H9 (cell line): ENCODE results near the gene BLOC1S5. TPM values are rescaled to one million over a fixed set of nuclear protein-coding genes. Genes with fewer than 3 reads are reported as not detected.

ENCODE experiments used
- DNase-seq: peaks from one replicate; pipeline ENCODE4 v3.0.0-alpha.2; 2017
- H2AFZ ChIP-seq: one replicate; pipeline ENCODE4 v1.6.1; 2013; ENCODE audit warnings: mild to moderate bottlenecking, low read length, control low read depth, moderate library complexity
- H2AK5ac ChIP-seq: 2 replicates; pipeline ENCODE4 v1.6.1; 2013; ENCODE audit warnings: low read length, control low read depth, mixed read lengths; ENCODE audit not compliant: insufficient read length
- H2BK120ac ChIP-seq: one replicate; pipeline ENCODE4 v1.6.1; 2013; ENCODE audit warnings: low read depth, mild to moderate bottlenecking, low read length, control low read depth, inconsistent platforms; ENCODE audit not compliant: poor library complexity, severe bottlenecking
- H2BK12ac ChIP-seq: 2 replicates; pipeline ENCODE4 v1.6.1; 2013; ENCODE audit warnings: low read length, control low read depth, mixed read lengths, low read depth; ENCODE audit not compliant: insufficient read length
- H2BK15ac ChIP-seq: 2 replicates; pipeline ENCODE4 v1.6.1; 2013; ENCODE audit warnings: low read depth, low read length, control low read depth
- H2BK20ac ChIP-seq: one replicate; pipeline ENCODE4 v1.6.1; 2013; ENCODE audit warnings: low read depth, mild to moderate bottlenecking, low read length, control low read depth, inconsistent platforms; ENCODE audit not compliant: poor library complexity, severe bottlenecking
- H2BK5ac ChIP-seq: 2 replicates; pipeline ENCODE4 v1.6.1; 2013; ENCODE audit warnings: low read length, control low read depth, mixed read lengths; ENCODE audit not compliant: insufficient read length
- H3K14ac ChIP-seq: 2 replicates; pipeline ENCODE4 v1.6.1; 2013; ENCODE audit warnings: low read length, control low read depth; ENCODE audit not compliant: insufficient read depth
- H3K18ac ChIP-seq: 2 replicates; pipeline ENCODE4 v1.6.1; 2013; ENCODE audit warnings: low read depth, mild to moderate bottlenecking, mixed read lengths, low read length, control low read depth; ENCODE audit not compliant: insufficient read length
- H3K23ac ChIP-seq: 2 replicates; pipeline ENCODE4 v1.6.1; 2013; ENCODE audit warnings: low read length, control low read depth, mixed read lengths, low read depth; ENCODE audit not compliant: insufficient read length
- H3K23me2 ChIP-seq: 2 replicates; pipeline ENCODE4 v1.6.1; 2013; ENCODE audit warnings: low read depth, mild to moderate bottlenecking, mixed read lengths, low read length, control low read depth; ENCODE audit not compliant: insufficient read length, poor library complexity, severe bottlenecking
- H3K27ac ChIP-seq: 2 replicates; pipeline ENCODE4 v1.5.1; 2013; ENCODE audit warnings: low read length, control low read depth, mixed read lengths, low read depth; ENCODE audit not compliant: insufficient read length
- H3K27me3 ChIP-seq: 2 replicates; pipeline ENCODE4 v1.6.1; 2013; ENCODE audit warnings: low read length, control low read depth, inconsistent platforms; ENCODE audit not compliant: insufficient read depth
- H3K4ac ChIP-seq: 2 replicates; pipeline ENCODE4 v1.6.1; 2013; ENCODE audit warnings: low read depth, mild to moderate bottlenecking, control low read depth, inconsistent platforms, low read length, moderate library complexity
- H3K4me1 ChIP-seq: 2 replicates; pipeline ENCODE4 v1.6.1; 2013; ENCODE audit warnings: low read length, control low read depth, inconsistent platforms; ENCODE audit not compliant: insufficient read depth
- H3K4me2 ChIP-seq: 2 replicates; pipeline ENCODE4 v1.6.1; 2013; ENCODE audit warnings: low read length, control low read depth, mixed read lengths; ENCODE audit not compliant: insufficient read length, insufficient read depth
- H3K56ac ChIP-seq: 2 replicates; pipeline ENCODE4 v1.6.1; 2013; ENCODE audit warnings: low read depth, mild to moderate bottlenecking, mixed read lengths, low read length, control low read depth; ENCODE audit not compliant: insufficient read length
- H3K79me1 ChIP-seq: 2 replicates; pipeline ENCODE4 v1.6.1; 2013; ENCODE audit warnings: low read depth, mild to moderate bottlenecking, moderate library complexity, low read length, control low read depth, inconsistent platforms; ENCODE audit not compliant: insufficient read depth, poor library complexity, severe bottlenecking
- H3K79me2 ChIP-seq: 2 replicates; pipeline ENCODE4 v1.6.1; 2013; ENCODE audit warnings: low read length, control low read depth, inconsistent platforms; ENCODE audit not compliant: insufficient read depth
- H3K9ac ChIP-seq: 2 replicates; pipeline ENCODE4 v1.6.1; 2013; ENCODE audit warnings: low read length, control low read depth, mixed read lengths; ENCODE audit not compliant: insufficient read length; ENCODE audit errors: extremely low read depth
- H3K9me3 ChIP-seq: one replicate; pipeline ENCODE4 v1.6.1; 2013; ENCODE audit warnings: low read depth, low read length, inconsistent platforms; ENCODE audit not compliant: control insufficient read depth
- H3T11ph ChIP-seq: one replicate; pipeline ENCODE4 v1.6.1; 2013; ENCODE audit warnings: mild to moderate bottlenecking, low read length, control low read depth, inconsistent platforms
- H4K20me1 ChIP-seq: one replicate; pipeline ENCODE4 v1.6.1; 2013; ENCODE audit not compliant: control insufficient read depth, insufficient read length, insufficient read depth
- H4K5ac ChIP-seq: 2 replicates; pipeline ENCODE4 v1.6.1; 2013; ENCODE audit warnings: low read depth, mild to moderate bottlenecking, mixed read lengths, low read length, control low read depth; ENCODE audit not compliant: insufficient read length
- H4K8ac ChIP-seq: replicated peaks from 2 replicates; pipeline ENCODE4 v1.6.1; 2013; ENCODE audit warnings: low read length, control low read depth, mixed read lengths, low read depth; ENCODE audit not compliant: insufficient read length
- H4K91ac ChIP-seq: 2 replicates; pipeline ENCODE4 v1.6.1; 2013; ENCODE audit warnings: low read depth, mild to moderate bottlenecking, moderate library complexity, mixed read lengths, low read length, control low read depth; ENCODE audit not compliant: insufficient read length
- H3K27ac Mint-ChIP-seq, 3 experiments: 2 replicates in 2 of 3; 3 replicates in 1 of 3; pipeline ENCODE4 v1.8.0; 2020 to 2021; ENCODE audit warnings: mixed read lengths in 3 of 3, mild to moderate bottlenecking in 1 of 3, moderate library complexity in 1 of 3
- H3K27me3 Mint-ChIP-seq: 2 replicates; pipeline ENCODE4 v1.8.0; 2021; ENCODE audit warnings: low read depth, mild to moderate bottlenecking, moderate library complexity, mixed read lengths
- H3K36me3 Mint-ChIP-seq, 3 experiments: 2 replicates in 2 of 3; 3 replicates in 1 of 3; pipeline ENCODE4 v1.8.0; 2020 to 2021; ENCODE audit warnings: low read depth in 3 of 3, mixed read lengths in 3 of 3; ENCODE audit not compliant: insufficient read depth in 1 of 3
- H3K4me1 Mint-ChIP-seq, 2 experiments: 2 replicates each; pipeline ENCODE4 v1.8.0; 2020; ENCODE audit warnings: mixed read lengths in 2 of 2
- H3K4me3 Mint-ChIP-seq, 2 experiments: 2 replicates in 1 of 2; 3 replicates in 1 of 2; pipeline ENCODE4 v1.8.0; 2020 to 2021; ENCODE audit warnings: mild to moderate bottlenecking in 2 of 2, mixed read lengths in 2 of 2, moderate library complexity in 1 of 2
- H3K9me3 Mint-ChIP-seq, 2 experiments: 2 replicates in 1 of 2; 3 replicates in 1 of 2; pipeline ENCODE4 v1.8.0; 2020; ENCODE audit warnings: mild to moderate bottlenecking in 2 of 2, mixed read lengths in 2 of 2, moderate library complexity in 1 of 2
- CTCF ChIP-seq: fragments of 200-600 bp; sonication (generic); conservative IDR thresholded peaks from 3 replicates; pipeline ENCODE4 v1.8.0; 2021; ENCODE audit warnings: antibody characterized with exemption, mild to moderate bottlenecking
- WGBS: extraction: QIAGEN DNeasy Blood & Tissue Kit; methylation state at CpG from one replicate; pipeline ENCODE4 v1.1.7; 2013; ENCODE audit warnings: missing lambda C conversion rate, low lambda C conversion rate, mixed read lengths; ENCODE audit not compliant: insufficient read length; ENCODE audit errors: extremely low coverage; 5-methylcytosine and 5-hydroxymethylcytosine counted together
- total RNA-seq: library from RNA; stranded (reverse); gene quantifications from 2 replicates; pipeline ENCODE4 v1.2.1, GENCODE V29; 2021

BLOC1S5 gene
- total RNA-seq, 1 experiment from 2014 or later: 15.6 TPM

GRCh38 chr6:8100159-8100854 lies 36.1 kb upstream of the BLOC1S5 start:
- Mint-ChIP-seq H3K27ac (peak overlapping the region in 2 of 3 experiments; percentile 36 to 58; a peak in 3 of 7 replicates), H3K36me3 (peaks cover 26 to 33% (median 32%) of the 10 kb centered on the region in 3 experiments), H3K27me3 (no peaks in the 10 kb centered on the region), H3K9me3 (no peaks in the 10 kb centered on the region; a peak in 2 of 5 replicates), H3K4me3 (peak overlapping the region; percentile 47 to 67), H3K4me1 (peaks cover 17 to 26% of the 10 kb centered on the region in 2 experiments)
- no peaks in the 10 kb centered on the region; the same call in 1 of the 2 replicates for H3K27me3 ChIP-seq
- TF ChIP-seq CTCF: no peak
- H4K5ac ChIP-seq: no peak overlapping the region
- H3K23me2 ChIP-seq: no peaks in the 10 kb centered on the region
- H2BK15ac ChIP-seq: no peak overlapping the region
- no peak overlapping the region for H3T11ph ChIP-seq
- H2AFZ ChIP-seq: no peak overlapping the region
- no peak overlapping the region for H3K4ac ChIP-seq
- H4K8ac ChIP-seq: no peak overlapping the region
- H3K9ac ChIP-seq: no peak overlapping the region
- no peak overlapping the region for H3K14ac ChIP-seq
- DNase-seq: no peak
- no peak overlapping the region for H2BK120ac ChIP-seq
- no peaks in the 10 kb centered on the region for H3K9me3 ChIP-seq
- H3K4me1 ChIP-seq: no peaks in the 10 kb centered on the region; the same call in 1 of the 2 replicates
- no peak overlapping the region for H2BK12ac ChIP-seq
- no peak overlapping the region for H4K91ac ChIP-seq
- peaks cover 38% of the 10 kb centered on the region for H3K79me2 ChIP-seq
- no peak overlapping the region for H3K27ac ChIP-seq
- H2AK5ac ChIP-seq: no peak overlapping the region
- H3K18ac ChIP-seq: no peak overlapping the region
- WGBS: no CpG with 5 or more reads among the region's 8 CpGs
- no peak overlapping the region for H3K56ac ChIP-seq
- H3K23ac ChIP-seq: no peak overlapping the region
- H3K79me1 ChIP-seq: peaks cover 12% of the 10 kb centered on the region
- no peaks in the 10 kb centered on the region for H4K20me1 ChIP-seq
- H2BK5ac ChIP-seq: no peak overlapping the region
- peak overlapping the region; percentile 12 for H3K4me2 ChIP-seq
- H2BK20ac ChIP-seq: no peak overlapping the region
